Measurements from ENCODE around the gene SNED1. TPM values are rescaled to one million over a fixed set of nuclear protein-coding genes. Genes with fewer than 3 reads are reported as not detected.

SNED1 gene
- total RNA-seq, 1 donor from 2014 or later: 0.11 TPM

- no peak overlapping the region for H3K9ac ChIP-seq
- TF ChIP-seq CTCF (IDR thresholded peaks at IDR 0.05) (no peak), EZH2phosphoT487 (IDR thresholded peaks at IDR 0.05) (no peak), EZH2 (IDR thresholded peaks at IDR 0.05) (no peak)
- no peaks in the 10 kb centered on the region for H3K36me3 Mint-ChIP-seq
- DNase-seq (ENCODE audit: low spot score): no peak
- H3K4me3 Mint-ChIP-seq: no peak overlapping the region
- no peaks in the 10 kb centered on the region for H3F3A ChIP-seq (ENCODE audit: low read depth)
- H3K27me3 Mint-ChIP-seq (ENCODE audit: insufficient read depth, low read depth): peaks cover 4% of the 10 kb centered on the region
- no peaks in the 10 kb centered on the region for H3K79me2 ChIP-seq (ENCODE audit: low read depth)
- H3K9me3 Mint-ChIP-seq: no peaks in the 10 kb centered on the region
- H3K27ac Mint-ChIP-seq: peak overlapping the region; percentile 11
- H3K27me3 ChIP-seq: no peaks in the 10 kb centered on the region
- H3K36me3 ChIP-seq: no peaks in the 10 kb centered on the region
- H3K4me1 Mint-ChIP-seq: no peaks in the 10 kb centered on the region
- H2AFZ ChIP-seq (replicated peaks): no peak overlapping the region
- no peak overlapping the region for H3K27ac ChIP-seq
- peaks cover 15% of the 10 kb centered on the region for H4K20me1 ChIP-seq (ENCODE audit: low read depth)
- no peak overlapping the region for H3K4me2 ChIP-seq
- no peak overlapping the region for H3K4me3 ChIP-seq
- H3K4me1 ChIP-seq: no peaks in the 10 kb centered on the region
- H3K9me3 ChIP-seq (ENCODE audit: low read depth): no peaks in the 10 kb centered on the region
Measured at GRCh38 chr2:241066171-241066892, 67.9 kb downstream of the SNED1 start.

DNA sequence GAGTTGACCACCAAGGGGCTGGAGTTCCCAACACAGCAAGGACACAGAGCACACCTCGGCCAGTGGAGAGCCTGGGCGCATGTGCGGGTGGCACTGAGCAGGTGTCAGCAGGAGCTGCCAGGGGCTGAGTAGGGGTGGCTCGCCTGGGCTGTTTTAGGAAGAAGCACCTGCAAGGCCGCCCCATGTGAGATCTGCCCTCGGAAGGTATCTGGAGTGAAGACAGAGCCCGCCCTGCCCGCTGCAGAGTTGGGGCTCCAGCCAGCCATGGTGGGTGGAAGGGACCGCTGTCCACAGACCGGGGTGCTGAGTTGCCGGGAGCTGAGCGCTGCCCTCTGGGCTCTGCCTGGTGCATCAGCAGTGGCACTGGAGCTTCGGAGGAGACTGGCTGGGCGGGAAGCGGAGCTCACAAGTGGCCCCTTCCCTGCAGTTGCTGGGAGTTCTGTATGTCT lies 68.5 kb downstream of the SNED1 start:
- H3K9me3 ChIP-seq (ENCODE audit: low read depth): no peaks in the 10 kb centered on the region
- H3K4me2 ChIP-seq: no peak overlapping the region
- H3K79me2 ChIP-seq (ENCODE audit: low read depth): no peaks in the 10 kb centered on the region
- H3K36me3 ChIP-seq: no peaks in the 10 kb centered on the region
- Mint-ChIP-seq H3K4me3 (no peak overlapping the region), H3K27me3 (ENCODE audit: insufficient read depth, low read depth) (peaks cover 4% of the 10 kb centered on the region), H3K4me1 (no peaks in the 10 kb centered on the region), H3K9me3 (no peaks in the 10 kb centered on the region), H3K27ac (no peak overlapping the region), H3K36me3 (no peaks in the 10 kb centered on the region)
- no peaks in the 10 kb centered on the region for H3F3A ChIP-seq (ENCODE audit: low read depth)
- DNase-seq (ENCODE audit: low spot score): peak; percentile 82
- no peak overlapping the region for H3K4me3 ChIP-seq
- no peak overlapping the region for H3K27ac ChIP-seq
- H2AFZ ChIP-seq (replicated peaks): no peak overlapping the region
- no peak overlapping the region for H3K9ac ChIP-seq
- peak; percentile 32 for TF ChIP-seq CTCF (IDR thresholded peaks at IDR 0.05)
- TF ChIP-seq EZH2phosphoT487 (IDR thresholded peaks at IDR 0.05): no peak
- H4K20me1 ChIP-seq (ENCODE audit: low read depth): peaks cover 15% of the 10 kb centered on the region
- H3K27me3 ChIP-seq: no peaks in the 10 kb centered on the region
- H3K4me1 ChIP-seq: no peaks in the 10 kb centered on the region

DNA sequence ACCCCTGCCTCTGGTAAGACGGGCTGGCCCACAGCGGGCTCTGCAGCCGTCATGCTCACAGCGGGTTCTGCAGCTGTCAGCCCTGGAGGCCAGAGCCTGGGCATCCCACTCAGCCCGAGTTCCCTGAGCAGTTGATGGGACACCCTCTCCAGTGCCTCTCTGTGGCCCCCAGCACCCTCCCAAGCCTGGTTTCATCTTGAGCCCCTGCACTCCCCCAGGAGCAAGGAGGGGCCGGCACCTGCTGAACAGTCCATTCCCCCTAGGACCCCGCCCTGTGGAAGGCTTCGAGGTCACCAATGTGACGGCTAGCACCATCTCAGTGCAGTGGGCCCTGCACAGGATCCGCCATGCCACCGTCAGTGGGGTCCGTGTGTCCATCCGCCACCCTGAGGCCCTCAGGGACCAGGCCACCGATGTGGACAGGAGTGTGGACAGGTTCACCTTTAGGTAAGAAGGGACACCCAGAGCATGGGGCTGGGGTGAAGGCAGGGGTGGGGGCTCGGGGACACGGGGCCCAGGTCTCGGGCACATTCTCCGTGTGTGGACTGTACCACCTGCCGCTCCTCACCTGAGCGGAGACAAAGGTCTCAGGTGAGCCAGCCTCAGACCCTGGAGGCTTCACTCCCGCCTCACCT lies 69.2 kb downstream of the SNED1 start:
- Histone ChIP-seq H3K4me3 (no peak overlapping the region), H3K27ac (no peak overlapping the region), H3K79me2 (ENCODE audit: low read depth) (no peaks in the 10 kb centered on the region), H3K4me1 (no peaks in the 10 kb centered on the region), H2AFZ (replicated peaks) (no peak overlapping the region), H4K20me1 (ENCODE audit: low read depth) (peaks cover 15% of the 10 kb centered on the region), H3K9ac (no peak overlapping the region), H3K4me2 (no peak overlapping the region), H3K9me3 (ENCODE audit: low read depth) (no peaks in the 10 kb centered on the region), H3K36me3 (no peaks in the 10 kb centered on the region), H3F3A (ENCODE audit: low read depth) (no peaks in the 10 kb centered on the region), H3K27me3 (no peaks in the 10 kb centered on the region)
- Mint-ChIP-seq H3K27me3 (ENCODE audit: insufficient read depth, low read depth) (peaks cover 7% of the 10 kb centered on the region), H3K4me1 (peaks cover 3% of the 10 kb centered on the region), H3K27ac (no peak overlapping the region), H3K9me3 (no peaks in the 10 kb centered on the region), H3K36me3 (no peaks in the 10 kb centered on the region), H3K4me3 (no peak overlapping the region)
- DNase-seq (ENCODE audit: low spot score): no peak
- TF ChIP-seq CTCF (IDR thresholded peaks at IDR 0.05) (no peak), EZH2phosphoT487 (IDR thresholded peaks at IDR 0.05) (no peak), EZH2 (IDR thresholded peaks at IDR 0.05) (no peak)
